ENCODE measurements around the gene ENOX1. TPM values are rescaled to one million over a fixed set of nuclear protein-coding genes. Genes with fewer than 3 reads are reported as not detected.

ENOX1 gene
- total and polyA plus RNA-seq, 2 donors (not counting 3 experiments of a cell fraction or from before 2014, with no cell fraction given), result 0.17 to 0.97 TPM

DNA sequence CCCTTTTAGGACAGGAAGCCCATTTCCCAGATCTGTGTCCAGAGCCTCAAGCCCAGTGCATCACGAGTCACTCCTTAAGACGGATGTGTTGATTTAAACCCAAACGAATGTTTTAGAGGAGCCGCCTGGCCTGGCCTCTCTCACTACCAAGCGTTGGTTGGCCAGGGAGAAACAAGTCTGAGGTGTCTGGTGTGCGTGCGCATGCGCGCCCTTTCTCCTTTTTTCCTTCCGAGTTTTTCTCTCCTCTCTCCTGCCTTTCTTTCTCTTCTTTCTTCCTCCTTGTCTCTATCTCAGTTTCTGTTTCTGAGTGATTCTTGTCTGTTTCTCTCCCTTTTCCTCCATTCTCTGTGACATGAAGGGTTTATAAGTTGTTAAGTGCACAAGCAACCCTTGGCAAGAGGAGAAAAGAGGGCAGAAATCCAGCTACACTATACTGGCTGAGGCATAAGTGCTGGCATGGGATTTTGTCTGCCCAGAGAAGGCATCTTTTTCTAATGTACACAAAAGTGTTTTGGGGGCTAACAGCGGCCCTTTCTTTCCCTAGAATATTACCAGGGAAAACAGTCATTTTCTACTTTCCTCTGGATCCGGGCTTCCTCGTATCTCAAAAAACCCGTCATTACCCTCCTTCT lies 592.9 kb downstream of the ENOX1 start:
- no peaks in the 10 kb centered on the region for H3K4me1 ChIP-seq (ENCODE audit: control insufficient read depth, extremely low read depth, insufficient read depth, low read length)
- FAIRE-seq (no peak), DNase-seq (ENCODE audit: low read depth, low spot score) (no peak)
- intact Hi-C loops (cut with micrococcal nuclease) (no loop called here), dilution Hi-C loops (cut with MboI; ENCODE audit: extremely low pct_ligation_motif_present, low sequenced_read_pairs) (no loop called here)
- no peak for TF ChIP-seq MYC (IDR thresholded peaks at IDR 0.05; ENCODE audit: low read depth, low read length)
- no peak for TF ChIP-seq FOS (IDR thresholded peaks at IDR 0.05; ENCODE audit: borderline replicate concordance, insufficient read depth, low read length)
- TF ChIP-seq EZH2 (IDR thresholded peaks at IDR 0.05; ENCODE audit: borderline replicate concordance, low read depth, low read length, severe bottlenecking), result no peak
- no peak for TF ChIP-seq GATA2 (IDR thresholded peaks at IDR 0.05; ENCODE audit: insufficient read depth, insufficient read length, low read depth, low read length)
- no peak for TF ChIP-seq MAX (IDR thresholded peaks at IDR 0.05; ENCODE audit: insufficient read depth, insufficient read length)
- no peak for TF ChIP-seq JUN (IDR thresholded peaks at IDR 0.05; ENCODE audit: borderline replicate concordance, insufficient read depth, insufficient read length, low read depth)
- CTCF ChIA-PET, result interaction anchor here (1.1 to 1.3 kb wide), 2 partner anchors 10 to 222 kb away, joined by 3 read pairs; no protein-coding TSS in a partner anchor
- H4K20me1 ChIP-seq (replicated peaks; ENCODE audit: control insufficient read depth, extremely low read depth, insufficient read depth, low read length), result no peaks in the 10 kb centered on the region
- H3K4me2 ChIP-seq (ENCODE audit: insufficient read depth, low read length), result no peak overlapping the region
- no peaks in the 10 kb centered on the region for H3K9me1 ChIP-seq (replicated peaks; ENCODE audit: control insufficient read depth, extremely low read depth, insufficient read depth, low read length)
- POLR2A ChIA-PET, result no interaction called here
- H3K36me3 ChIP-seq (ENCODE audit: control insufficient read depth in 2 of 2, extremely low read depth in 1 of 2, insufficient read depth in 2 of 2, low read length in 2 of 2), result no peaks in the 10 kb centered on the region
- no TSS peak for BruUV-seq (replicated peaks)
- no peaks in the 10 kb centered on the region for H3K79me2 ChIP-seq (ENCODE audit: control insufficient read depth, insufficient read depth, low read length)
- H3K9me3 ChIP-seq (replicated peaks; ENCODE audit: control insufficient read depth, insufficient read depth, low read length), result no peaks in the 10 kb centered on the region
- peaks cover 0 to 2% of the 10 kb centered on the region in 2 experiments for H3K27me3 ChIP-seq (ENCODE audit: control insufficient read depth in 2 of 2, insufficient read depth in 2 of 2, low read length in 2 of 2)
- H3K27ac ChIP-seq (ENCODE audit: insufficient read depth, low read depth, low read length), result no peak overlapping the region
- H2AFZ ChIP-seq (ENCODE audit: low read depth, low read length), result no peak overlapping the region
- no peak overlapping the region for H3K4me3 ChIP-seq (replicated peaks in 1 of 3; ENCODE audit: insufficient read depth in 1 of 3, low read depth in 1 of 3, low read length in 3 of 3)
- H3K9ac ChIP-seq (replicated peaks; ENCODE audit: extremely low read depth, insufficient read depth, low read length), result no peak overlapping the region

GRCh38 chr13:43191546-43191945 lies 595.2 kb downstream of the ENOX1 start:
- no peak overlapping the region for H3K4me2 ChIP-seq (ENCODE audit: insufficient read depth, low read length)
- no peaks in the 10 kb centered on the region for H3K4me1 ChIP-seq (ENCODE audit: control insufficient read depth, extremely low read depth, insufficient read depth, low read length)
- DNase-seq (ENCODE audit: low read depth, low spot score) (no peak), FAIRE-seq (no peak)
- H3K27me3 ChIP-seq (ENCODE audit: control insufficient read depth in 2 of 2, insufficient read depth in 2 of 2, low read length in 2 of 2), result peaks cover 0 to 2% of the 10 kb centered on the region in 2 experiments
- H3K4me3 ChIP-seq (replicated peaks in 1 of 3; ENCODE audit: insufficient read depth in 1 of 3, low read depth in 1 of 3, low read length in 3 of 3), result no peak overlapping the region
- H3K9me1 ChIP-seq (replicated peaks; ENCODE audit: control insufficient read depth, extremely low read depth, insufficient read depth, low read length), result no peaks in the 10 kb centered on the region
- no peak overlapping the region for H2AFZ ChIP-seq (ENCODE audit: low read depth, low read length)
- H3K36me3 ChIP-seq (ENCODE audit: control insufficient read depth in 2 of 2, extremely low read depth in 1 of 2, insufficient read depth in 2 of 2, low read length in 2 of 2), result no peaks in the 10 kb centered on the region
- H3K27ac ChIP-seq (ENCODE audit: insufficient read depth, low read depth, low read length), result no peak overlapping the region
- ChIA-PET CTCF (interaction anchor here (0.8 kb wide), 1 partner anchor 14 kb away, joined by 3 read pairs; no protein-coding TSS in a partner anchor), POLR2A (no interaction called here)
- no peaks in the 10 kb centered on the region for H3K9me3 ChIP-seq (replicated peaks; ENCODE audit: control insufficient read depth, insufficient read depth, low read length)
- H4K20me1 ChIP-seq (replicated peaks; ENCODE audit: control insufficient read depth, extremely low read depth, insufficient read depth, low read length), result no peaks in the 10 kb centered on the region
- TF ChIP-seq GATA2 (IDR thresholded peaks at IDR 0.05; ENCODE audit: insufficient read depth, insufficient read length, low read depth, low read length) (no peak), MAX (IDR thresholded peaks at IDR 0.05; ENCODE audit: insufficient read depth, insufficient read length) (no peak), JUN (IDR thresholded peaks at IDR 0.05; ENCODE audit: borderline replicate concordance, insufficient read depth, insufficient read length, low read depth) (no peak), EZH2 (IDR thresholded peaks at IDR 0.05; ENCODE audit: borderline replicate concordance, low read depth, low read length, severe bottlenecking) (no peak), POLR2A (IDR thresholded peaks at IDR 0.05; ENCODE audit: low read depth, low read length) (no peak), POLR2AphosphoS5 (IDR thresholded peaks at IDR 0.05; ENCODE audit: insufficient read depth, low read depth, low read length) (no peak), MYC (IDR thresholded peaks at IDR 0.05; ENCODE audit: low read depth, low read length) (no peak), FOS (IDR thresholded peaks at IDR 0.05; ENCODE audit: borderline replicate concordance, insufficient read depth, low read length) (no peak)
- TF ChIP-seq, protein P1, sequence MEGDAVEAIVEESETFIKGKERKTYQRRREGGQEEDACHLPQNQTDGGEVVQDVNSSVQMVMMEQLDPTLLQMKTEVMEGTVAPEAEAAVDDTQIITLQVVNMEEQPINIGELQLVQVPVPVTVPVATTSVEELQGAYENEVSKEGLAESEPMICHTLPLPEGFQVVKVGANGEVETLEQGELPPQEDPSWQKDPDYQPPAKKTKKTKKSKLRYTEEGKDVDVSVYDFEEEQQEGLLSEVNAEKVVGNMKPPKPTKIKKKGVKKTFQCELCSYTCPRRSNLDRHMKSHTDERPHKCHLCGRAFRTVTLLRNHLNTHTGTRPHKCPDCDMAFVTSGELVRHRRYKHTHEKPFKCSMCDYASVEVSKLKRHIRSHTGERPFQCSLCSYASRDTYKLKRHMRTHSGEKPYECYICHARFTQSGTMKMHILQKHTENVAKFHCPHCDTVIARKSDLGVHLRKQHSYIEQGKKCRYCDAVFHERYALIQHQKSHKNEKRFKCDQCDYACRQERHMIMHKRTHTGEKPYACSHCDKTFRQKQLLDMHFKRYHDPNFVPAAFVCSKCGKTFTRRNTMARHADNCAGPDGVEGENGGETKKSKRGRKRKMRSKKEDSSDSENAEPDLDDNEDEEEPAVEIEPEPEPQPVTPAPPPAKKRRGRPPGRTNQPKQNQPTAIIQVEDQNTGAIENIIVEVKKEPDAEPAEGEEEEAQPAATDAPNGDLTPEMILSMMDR (IDR thresholded peaks at IDR 0.05; ENCODE audit: extremely low read depth in 1 of 2, insufficient read depth in 1 of 2, low read depth in 1 of 2, low read length in 2 of 2), result no peak
- intact Hi-C loops (cut with micrococcal nuclease) (no loop called here), dilution Hi-C loops (cut with MboI; ENCODE audit: extremely low pct_ligation_motif_present, low sequenced_read_pairs) (no loop called here)
- no peak overlapping the region for H3K9ac ChIP-seq (replicated peaks; ENCODE audit: extremely low read depth, insufficient read depth, low read length)
- no peaks in the 10 kb centered on the region for H3K79me2 ChIP-seq (ENCODE audit: control insufficient read depth, insufficient read depth, low read length)
- no TSS peak for BruUV-seq (replicated peaks)
